Dedifferentiated amniotic fluid mesenchymal stem cell (primary cell): ENCODE data around the gene SEMG2.

ENCODE experiments used
- DNase-seq: peaks from one replicate; pipeline ENCODE4 v3.0.0-alpha.2; 2016; ENCODE audit errors: extremely low spot score

SEMG2 gene

GRCh38 chr20:45221076-45221475, at the start of gene SEMG2:
SEMG2 (plus strand) TSS chr20:45221373; CDS start chr20:45221390, 17 bp downstream.
- no peak for DNase-seq

- DNase-seq, result no peak
Observed at GRCh38 chr20:45173522-45173921, 47.7 kb upstream of the SEMG2 start.

DNA sequence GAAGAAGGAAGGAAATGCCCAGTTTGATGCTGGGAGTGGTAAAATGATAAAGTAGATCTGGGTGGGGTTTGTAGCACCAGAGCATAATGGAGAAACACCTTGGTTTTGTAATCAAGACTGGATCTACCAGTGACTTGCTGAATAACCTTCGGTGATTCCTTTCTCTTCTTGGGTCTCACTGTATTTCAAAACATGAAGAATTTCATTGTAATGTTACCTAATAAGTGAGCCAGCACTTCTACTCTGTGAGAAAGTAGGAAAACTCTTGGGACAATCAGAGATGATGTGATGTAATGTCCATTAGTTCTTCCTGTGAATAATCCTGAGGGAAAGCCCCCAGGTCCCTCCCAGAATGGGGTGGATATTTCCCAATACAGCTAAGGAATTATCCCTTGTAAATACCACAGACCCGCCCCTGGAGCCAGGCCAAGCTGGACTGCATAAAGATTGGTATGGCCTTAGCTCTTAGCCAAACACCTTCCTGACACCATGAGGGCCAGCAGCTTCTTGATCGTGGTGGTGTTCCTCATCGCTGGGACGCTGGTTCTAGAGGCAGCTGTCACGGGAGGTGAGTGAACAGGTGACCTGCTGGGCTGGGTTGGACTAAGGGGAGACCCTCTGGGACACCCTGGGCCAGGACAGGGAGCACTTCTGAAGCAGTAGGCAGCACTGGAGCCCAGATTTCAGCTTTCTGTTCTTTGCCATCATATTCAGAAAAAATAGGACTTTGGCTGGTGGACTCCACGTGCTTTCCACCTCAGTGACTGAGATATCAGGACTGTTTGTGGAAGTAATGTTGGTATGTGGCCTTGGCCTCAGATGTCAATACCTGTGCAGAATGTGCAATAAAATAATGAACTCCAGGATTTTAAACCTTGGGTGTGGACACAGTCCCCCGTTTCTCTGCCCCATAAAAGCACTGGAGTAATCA, 46.5 kb upstream of the SEMG2 start, which contains the start of gene PI3:
TSS of gene PI3 (plus strand) at position 469 of the 931 bp plus-strand sequence. CDS start at position 490, 21 bp downstream.
- no peak for DNase-seq

GRCh38 chr20:45176526-45177267, 44.5 kb upstream of the SEMG2 start:
- DNase-seq, result no peak

GRCh38 chr20:45179166-45179565, 42.0 kb upstream of the SEMG2 start:
- DNase-seq, result no peak

GRCh38 chr20:45181639-45182038, 39.5 kb upstream of the SEMG2 start:
- DNase-seq, result no peak

- no peak for DNase-seq
Observed at GRCh38 chr20:45183084-45183483, 38.1 kb upstream of the SEMG2 start.

- DNase-seq, result no peak
Observed at GRCh38 chr20:45187693-45188092, 33.5 kb upstream of the SEMG2 start.

DNA sequence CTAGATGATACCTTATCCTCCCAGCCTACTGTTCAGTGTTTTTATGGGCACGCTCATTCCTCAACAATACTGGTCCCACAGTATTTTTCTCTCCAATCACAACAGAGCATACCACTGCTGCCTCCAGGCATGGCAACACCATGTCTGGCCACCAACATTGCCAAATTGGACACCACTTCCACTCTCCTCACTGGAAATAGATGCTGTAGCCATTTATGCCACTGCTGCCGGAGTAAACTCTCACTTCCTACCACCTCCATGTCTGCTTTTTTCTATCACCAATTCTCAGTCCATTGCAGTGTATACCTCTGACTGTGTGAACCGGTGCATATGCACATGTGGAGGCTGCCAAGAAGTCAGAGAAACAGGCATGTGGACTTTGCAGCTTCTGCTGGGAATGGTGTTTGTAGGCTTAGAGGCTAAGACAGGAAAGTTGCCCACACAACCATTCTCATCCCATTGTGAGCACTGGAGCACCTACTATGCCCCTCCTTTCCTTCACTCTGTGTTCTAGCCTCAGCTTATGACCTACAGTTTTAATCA, 32.0 kb upstream of the SEMG2 start:
- no peak for DNase-seq

DNA sequence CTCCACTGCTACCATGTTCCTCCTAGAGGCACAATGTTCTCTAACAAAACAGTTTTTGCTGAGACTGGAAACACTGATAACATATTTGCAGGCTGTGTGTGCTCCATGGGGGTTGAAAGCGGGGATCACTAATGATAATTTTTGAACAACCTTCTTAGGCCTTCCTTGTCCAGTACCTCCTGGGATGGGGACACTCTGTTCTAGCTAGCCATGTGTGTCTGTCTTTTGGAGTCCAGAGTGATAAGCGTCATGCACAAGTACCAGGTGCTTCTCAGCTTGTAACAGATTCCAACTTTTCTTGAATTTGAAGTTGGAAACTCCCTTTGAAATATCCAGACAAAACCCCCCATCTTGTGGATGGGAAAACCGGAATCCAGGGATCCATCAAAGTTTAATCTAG, 31.3 kb upstream of the SEMG2 start:
- DNase-seq, result no peak

- DNase-seq, result no peak
Observed at GRCh38 chr20:45191926-45192325, 29.2 kb upstream of the SEMG2 start.

DNA sequence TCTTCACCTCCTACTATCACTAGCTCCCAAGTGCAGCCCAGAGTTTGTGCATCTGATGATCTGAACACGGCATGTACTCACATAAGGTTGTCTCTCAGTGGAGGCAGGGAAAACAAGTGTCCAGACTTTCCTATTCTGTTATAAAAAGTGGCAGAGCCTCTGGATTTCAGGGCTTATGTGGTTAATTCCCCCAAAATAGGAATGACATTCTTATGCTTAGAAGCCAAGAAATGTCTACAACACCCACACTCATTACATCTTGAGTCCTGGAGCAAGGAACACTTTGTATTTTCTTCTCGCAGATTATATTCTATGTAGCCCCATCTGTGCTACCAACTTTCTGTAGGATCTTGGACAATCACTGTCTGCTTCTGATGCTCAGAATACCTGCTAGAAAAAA, 27.8 kb upstream of the SEMG2 start:
- DNase-seq, result no peak

DNA sequence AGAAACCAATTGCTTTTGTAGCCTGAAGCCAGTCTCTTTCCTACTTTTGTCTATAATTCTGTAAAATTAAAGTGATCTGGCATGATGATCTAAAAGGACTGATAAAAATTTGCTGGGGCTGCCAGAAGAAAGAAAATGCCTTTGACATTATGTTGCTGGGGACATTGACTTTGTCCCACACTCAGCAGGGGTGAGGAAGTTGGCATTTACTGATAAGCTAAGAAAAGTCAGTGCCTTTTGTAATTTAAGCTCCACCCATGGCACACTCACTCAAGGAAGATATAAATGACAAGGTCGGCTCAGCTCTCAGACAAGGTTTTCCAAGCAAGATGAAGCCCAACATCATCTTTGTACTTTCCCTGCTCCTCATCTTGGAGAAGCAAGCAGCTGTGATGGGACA, 14.4 kb upstream of the SEMG2 start, which contains the start of gene SEMG1:
TSS of gene SEMG1 (plus strand) at position 309 of the 400 bp plus-strand sequence. CDS start at position 330, 21 bp downstream.
- no peak for DNase-seq

GRCh38 chr20:45209924-45210323, 11.2 kb upstream of the SEMG2 start:
- DNase-seq, result no peak

GRCh38 chr20:45211569-45212474, 9.4 kb upstream of the SEMG2 start:
- no peak for DNase-seq

- DNase-seq, result no peak
Observed at GRCh38 chr20:45212836-45213235, 8.3 kb upstream of the SEMG2 start.

- DNase-seq, result no peak
Observed at GRCh38 chr20:45218124-45218523, 3.0 kb upstream of the SEMG2 start.

DNA sequence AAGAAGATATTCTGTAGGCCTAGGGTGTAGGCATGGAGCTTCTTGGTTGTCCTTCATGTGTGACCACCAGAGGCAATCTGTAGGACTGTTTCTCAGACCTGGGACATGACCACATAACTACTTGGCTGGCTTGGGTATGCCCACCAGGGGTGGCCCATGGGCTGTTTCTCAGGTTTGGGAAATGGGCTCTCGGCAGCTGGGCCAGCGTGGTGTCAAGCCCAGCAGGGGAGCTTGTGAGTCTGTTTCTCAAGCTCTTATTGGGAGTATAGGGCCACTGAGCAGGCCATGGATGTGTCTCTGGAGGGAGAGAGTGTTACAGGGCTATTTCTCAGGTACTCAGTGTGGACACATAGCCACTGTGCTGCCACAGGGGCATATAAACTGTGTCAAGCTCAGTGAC, 2.5 kb upstream of the SEMG2 start:
- no peak for DNase-seq

DNA sequence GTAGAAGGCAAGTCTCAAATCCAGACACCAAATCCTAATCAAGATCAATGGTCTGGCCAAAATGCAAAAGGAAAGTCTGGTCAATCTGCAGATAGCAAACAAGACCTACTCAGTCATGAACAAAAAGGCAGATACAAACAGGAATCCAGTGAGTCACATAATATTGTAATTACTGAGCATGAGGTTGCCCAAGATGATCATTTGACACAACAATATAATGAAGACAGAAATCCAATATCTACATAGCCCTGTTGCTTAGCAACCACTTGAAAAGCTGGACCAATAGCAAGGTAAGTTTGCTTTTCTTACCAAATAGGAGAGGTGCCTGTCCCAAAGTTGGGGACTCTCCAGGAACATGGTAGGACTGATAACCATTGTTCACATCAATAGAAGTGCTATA, 2.0 kb downstream of the SEMG2 start:
- DNase-seq, result no peak

GRCh38 chr20:45226287-45226686, 5.1 kb downstream of the SEMG2 start:
- no peak for DNase-seq
